Fibroblast of skin of abdomen (primary cell): Measurements from ENCODE around the gene GIT1.
A peak's percentile ranks its signal among the peaks of the same experiment; 100 is the strongest.

Experiments used
- DNase-seq: peaks from one replicate; pipeline ENCODE4 v3.0.0-alpha.2; 2013

The GIT1 gene

DNA sequence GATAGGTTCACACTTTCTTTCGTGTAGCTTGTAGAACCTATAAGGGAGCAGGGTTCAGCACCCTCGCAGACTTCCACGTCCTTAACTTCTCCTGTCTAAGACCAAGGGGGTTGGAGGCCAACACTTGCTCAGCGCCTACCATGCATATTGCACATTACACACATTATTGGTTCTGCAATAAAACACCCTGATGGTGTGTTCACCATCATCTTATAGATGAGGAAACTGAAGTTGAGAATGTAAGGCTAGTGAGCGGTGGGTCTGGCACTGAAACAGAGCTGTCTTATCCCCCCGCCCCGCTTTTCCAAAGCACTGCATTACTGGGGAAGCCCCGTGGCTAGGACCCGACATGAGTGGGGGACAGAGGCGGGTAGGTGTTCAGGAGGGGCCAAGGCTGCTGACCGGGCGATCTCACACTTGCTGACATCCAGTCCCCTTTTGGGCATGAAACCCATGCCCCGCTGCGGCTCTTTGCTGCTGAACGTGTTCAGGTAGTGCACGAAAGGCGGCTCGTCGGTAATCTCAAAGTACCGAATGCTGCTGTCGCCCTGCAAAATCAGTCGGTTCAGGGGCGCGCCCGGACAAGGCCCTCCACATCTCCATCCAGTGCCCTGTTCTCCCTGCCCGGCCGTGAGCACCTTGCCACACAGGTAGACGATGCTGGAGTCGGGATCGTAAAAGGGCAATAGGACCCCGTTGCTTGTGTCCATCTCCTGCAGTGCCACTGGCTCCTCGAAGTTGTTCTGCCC, 27.0 kb upstream of the GIT1 start:
- DNase-seq, result no peak

GRCh38 chr17:29615492-29616299, 26.2 kb upstream of the GIT1 start:
- DNase-seq, result peak; percentile 81

- peak; percentile 21 for DNase-seq
These were observed 25.6 kb upstream of the GIT1 start for GRCh38 chr17:29615048-29615385.

DNA sequence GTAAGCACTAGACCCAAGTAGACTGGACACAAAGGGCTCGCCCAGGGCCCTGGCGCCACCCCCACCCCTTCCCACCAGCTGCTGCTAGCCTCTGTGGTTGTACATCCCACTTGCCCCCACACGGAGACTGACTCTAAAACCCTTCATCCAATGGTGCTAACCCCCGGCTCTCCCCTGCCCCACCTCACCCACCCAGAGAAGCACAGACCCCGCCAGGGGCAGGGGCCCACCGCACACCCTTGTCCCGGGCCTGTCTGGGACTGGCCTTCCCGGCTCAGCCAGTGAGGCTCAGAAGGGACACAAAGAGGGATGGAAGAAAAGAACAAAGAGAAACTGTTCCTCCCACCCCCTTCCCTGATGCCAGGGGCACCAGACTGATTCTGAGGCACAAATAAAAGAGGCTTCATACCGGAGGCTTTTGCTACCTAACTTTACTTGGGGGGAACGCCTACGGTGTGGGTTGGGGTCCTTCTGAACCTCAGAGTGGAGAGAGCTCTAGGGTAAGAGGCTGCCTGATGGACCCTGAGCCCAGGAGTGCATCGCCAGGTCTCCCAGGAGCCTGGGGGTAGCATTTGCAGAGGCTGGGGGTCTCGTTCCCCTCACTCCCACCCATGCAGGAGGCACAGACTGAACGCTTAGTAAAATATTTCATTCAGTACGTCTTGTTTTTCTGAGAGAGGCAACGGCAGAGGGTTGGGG, 25.1 kb upstream of the GIT1 start:
- DNase-seq, result no peak

GRCh38 chr17:29613856-29614255, 24.4 kb upstream of the GIT1 start:
- no peak for DNase-seq

GRCh38 chr17:29613352-29613837, 23.9 kb upstream of the GIT1 start:
- peak; percentile 89 for DNase-seq

GRCh38 chr17:29612404-29613280, 23.2 kb upstream of the GIT1 start:
- no peak for DNase-seq

GRCh38 chr17:29612094-29612403, 22.6 kb upstream of the GIT1 start:
- no peak for DNase-seq

- no peak for DNase-seq
These were observed 22.1 kb upstream of the GIT1 start for GRCh38 chr17:29611351-29612093.

DNA sequence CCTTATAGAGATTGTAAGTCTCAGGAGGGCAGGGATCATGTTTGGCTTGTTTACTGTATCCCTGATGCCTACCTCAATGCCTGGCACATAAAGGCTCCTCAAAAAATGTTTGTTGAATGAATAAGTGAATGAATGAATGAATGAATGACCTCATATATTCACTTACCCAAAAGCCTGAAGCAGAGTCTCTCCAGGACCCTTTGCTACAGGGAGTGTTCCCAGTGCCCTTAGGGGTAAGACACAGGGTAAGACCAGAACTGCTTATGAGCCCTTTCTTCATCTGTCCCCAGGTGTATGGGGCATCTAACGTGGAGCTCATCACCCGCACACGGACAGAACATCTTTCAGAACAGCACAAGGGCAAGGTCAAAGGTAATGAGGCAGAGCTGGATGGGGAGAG, 20.9 kb upstream of the GIT1 start:
- no peak for DNase-seq

DNA sequence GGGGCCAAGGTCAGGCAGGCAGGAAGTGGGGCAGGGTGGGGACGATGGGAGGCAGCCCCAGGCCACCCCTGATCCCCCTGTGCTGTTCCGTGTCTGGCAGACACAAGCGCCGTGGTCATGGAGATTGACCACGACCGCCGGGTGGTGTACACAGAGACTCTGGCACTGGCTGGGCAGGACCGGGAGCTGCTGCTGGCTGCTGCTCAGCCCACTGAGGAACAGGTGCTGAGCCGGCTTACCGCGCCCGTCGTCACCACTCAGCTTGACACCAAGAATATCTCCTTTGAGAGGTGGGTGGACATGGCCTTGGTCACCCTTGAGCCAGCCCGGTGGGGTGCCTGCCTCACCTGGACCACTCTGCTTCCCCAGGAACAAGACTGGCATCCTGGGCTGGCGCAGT, 19.5 kb upstream of the GIT1 start:
- DNase-seq, result no peak

- DNase-seq, result no peak
These were observed 18.2 kb upstream of the GIT1 start for GRCh38 chr17:29607557-29608195.

DNA sequence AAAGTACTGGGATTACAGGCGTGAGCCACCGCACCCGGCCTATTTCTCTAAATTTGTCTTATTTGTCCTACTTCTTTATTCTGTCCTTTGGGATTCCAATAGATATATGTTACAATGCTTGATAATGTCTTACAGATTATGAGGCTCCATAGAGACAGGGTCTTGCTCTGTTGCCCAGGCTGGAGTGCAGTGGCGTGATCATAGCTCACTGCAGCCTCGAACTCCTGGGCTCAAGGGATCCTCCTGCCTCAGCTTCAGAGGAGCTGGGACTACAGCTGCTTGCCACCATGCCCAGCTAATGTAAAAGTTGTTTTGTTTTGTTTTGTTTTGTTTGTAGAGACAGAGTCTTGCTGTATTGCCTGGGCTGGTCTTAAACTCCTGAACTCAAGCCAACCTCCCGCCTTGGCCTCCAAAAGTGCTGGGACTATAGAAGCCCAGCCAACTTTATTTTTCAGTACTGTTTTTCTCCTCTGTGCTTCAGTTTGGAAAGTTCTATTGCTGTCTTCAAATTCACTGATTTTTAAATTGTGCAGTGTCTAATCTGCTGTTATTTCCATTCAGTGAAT, 13.7 kb upstream of the GIT1 start:
- DNase-seq, result no peak

GRCh38 chr17:29597361-29598172, 8.1 kb upstream of the GIT1 start:
- DNase-seq, result no peak

DNA sequence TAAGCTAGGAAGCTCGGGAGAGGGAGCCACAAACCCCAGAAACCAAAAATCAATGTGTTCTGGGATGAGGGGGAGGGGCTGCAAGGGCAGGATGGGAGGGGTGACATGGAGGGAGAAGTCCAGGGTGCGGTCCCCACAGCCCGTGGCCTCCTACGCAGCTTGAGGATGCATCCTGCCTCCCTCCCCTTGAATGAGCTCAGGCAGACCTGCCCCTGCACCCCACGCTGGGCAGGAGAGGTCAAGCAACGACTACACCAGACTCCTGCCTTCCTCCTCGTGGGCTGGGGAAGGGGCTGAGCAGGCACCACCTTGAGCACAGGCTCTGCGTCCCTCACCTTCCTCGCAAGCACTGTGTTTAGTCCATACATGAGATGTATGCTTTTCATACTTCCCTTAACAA, 7.4 kb upstream of the GIT1 start:
- DNase-seq, result no peak

DNA sequence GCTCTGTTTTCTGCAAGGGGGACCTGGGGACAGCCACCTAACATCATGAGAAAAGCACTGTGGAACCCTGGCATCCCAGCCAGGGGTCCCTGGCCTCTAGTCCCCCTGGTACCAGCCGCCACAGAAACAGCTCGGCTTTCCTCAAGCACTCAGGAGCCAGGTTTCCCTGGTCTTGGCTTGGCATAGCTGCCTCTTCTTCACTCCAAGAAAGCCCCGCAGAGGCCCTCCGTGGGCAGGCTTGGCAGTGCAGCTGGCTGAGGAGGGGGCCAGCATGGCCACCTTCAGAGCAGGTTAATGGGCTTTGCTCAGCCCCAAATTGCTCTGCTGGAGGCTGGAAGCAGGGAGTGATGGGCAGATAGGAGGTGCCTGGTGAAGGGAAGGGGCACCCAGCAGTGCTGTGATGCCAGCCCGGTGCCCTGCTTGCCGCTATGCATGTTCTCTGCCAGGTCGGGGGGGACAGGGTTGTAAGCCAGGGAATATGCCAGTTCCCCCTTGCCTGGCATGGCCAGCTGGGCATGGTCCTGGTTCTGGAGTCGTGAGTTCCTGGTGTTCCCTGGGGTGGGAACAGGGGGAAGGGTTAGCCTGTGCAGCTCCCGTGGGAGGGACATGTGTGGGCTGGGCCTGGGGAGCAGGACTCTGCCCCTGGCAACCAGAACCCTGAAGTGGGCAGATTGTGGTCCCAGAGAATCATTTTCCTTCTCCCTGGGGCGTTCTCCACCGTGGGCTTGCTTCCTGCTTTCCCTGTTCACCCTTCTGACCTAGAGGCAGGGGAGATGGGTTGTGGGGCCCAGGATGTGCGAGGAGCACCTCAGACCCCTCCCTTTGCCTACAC, 6.7 kb upstream of the GIT1 start:
- no peak for DNase-seq

DNA sequence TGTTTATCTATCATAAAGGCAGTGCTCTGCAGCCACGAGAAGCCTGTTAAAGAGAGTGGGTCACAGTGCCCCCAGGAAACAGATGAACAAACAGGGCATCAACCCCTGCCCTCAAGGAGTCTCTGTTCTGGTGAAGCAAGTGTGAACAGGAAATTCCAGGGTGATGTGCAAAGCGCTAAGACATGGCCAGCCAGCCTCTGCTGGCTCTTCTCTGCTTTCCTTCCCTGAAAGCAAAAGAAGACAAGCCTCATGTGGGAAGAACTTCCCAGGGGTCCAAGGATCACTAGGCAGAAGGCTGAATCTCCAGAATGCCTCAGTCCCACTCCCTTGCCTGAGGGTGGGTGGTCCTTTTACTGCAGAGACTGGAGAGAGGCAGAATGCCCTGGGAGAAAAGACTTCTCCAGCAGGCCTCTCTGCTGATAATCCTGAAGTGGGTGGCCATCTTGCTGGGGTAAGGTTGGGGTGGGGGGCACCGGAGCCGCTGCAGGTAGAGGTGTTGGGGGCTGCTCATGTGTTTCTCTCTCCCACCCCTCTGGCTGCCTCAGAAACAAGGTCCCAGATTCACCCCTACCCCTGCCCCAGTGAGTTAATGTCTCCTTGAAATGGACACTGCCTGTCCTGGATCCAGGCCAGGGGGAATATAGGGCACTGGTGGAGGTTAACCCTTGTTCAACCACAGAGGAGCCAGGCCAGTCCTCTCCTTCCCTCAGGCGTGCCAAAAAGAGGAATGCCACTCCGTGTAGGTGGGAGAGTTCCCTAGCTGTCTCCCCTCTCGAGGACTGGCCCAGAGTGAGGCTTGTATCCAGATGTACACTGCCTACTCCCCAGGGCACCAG, 5.9 kb upstream of the GIT1 start:
- DNase-seq, result peak; percentile 41

GRCh38 chr17:29594519-29595090, 5.2 kb upstream of the GIT1 start:
- DNase-seq, result no peak
